ENCODE measurements around the gene MST1R.

DNA sequence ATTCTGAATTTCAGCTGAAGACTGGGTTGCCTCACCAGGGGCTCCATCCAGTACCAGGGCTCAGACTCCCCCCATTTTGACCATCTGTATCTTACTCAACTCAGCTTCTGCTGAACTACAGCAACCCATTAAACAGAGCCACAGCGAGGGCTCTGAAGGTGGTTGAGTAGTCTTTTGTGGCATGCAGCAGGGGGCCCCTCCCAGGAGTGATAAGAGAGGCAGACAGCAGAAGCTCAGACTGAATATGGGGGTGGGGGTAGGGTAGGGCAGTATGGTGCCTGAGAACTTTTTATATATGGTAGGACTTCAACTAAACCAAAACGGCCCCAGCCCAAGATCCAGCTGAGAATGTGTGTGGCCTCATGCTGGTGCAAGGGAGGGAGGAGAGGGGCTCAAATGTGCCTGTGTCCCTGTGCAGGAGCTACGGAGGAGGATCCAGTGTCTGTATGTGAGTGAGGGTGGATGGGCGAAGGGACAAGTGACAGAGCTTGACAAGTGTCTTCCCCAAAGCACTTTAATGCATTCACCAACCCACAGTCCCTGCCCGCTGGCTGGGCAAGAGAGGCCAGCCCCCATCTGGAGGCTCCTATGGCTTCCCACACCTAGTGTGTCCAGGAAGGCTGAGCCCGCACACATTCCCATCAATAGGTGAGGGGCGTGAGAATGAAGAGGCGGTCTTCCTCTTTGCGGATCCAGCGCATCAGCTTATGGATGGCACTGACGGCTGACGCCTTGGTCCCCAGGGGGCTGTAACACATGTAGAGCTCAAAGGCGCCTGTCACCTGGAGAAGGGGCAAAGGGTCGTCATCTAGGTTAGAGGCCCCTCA is 4.9 kb upstream of the MST1R start:
- TF ChIP-seq POLR2A (IDR thresholded peaks at IDR 0.05; ENCODE audit: low read depth, low read length) (no peak), EZH2 (IDR thresholded peaks at IDR 0.05; ENCODE audit: borderline replicate concordance, low read depth, low read length, severe bottlenecking) (no peak), MYC (IDR thresholded peaks at IDR 0.05; ENCODE audit: low read depth, low read length) (no peak), POLR2AphosphoS5 (IDR thresholded peaks at IDR 0.05; ENCODE audit: insufficient read depth, low read depth, low read length) (no peak), JUN (IDR thresholded peaks at IDR 0.05; ENCODE audit: borderline replicate concordance, insufficient read depth, insufficient read length, low read depth) (no peak), FOS (IDR thresholded peaks at IDR 0.05; ENCODE audit: borderline replicate concordance, insufficient read depth, low read length) (no peak), GATA2 (IDR thresholded peaks at IDR 0.05; ENCODE audit: insufficient read depth, insufficient read length, low read depth, low read length) (no peak)
- TF ChIP-seq, protein P1, sequence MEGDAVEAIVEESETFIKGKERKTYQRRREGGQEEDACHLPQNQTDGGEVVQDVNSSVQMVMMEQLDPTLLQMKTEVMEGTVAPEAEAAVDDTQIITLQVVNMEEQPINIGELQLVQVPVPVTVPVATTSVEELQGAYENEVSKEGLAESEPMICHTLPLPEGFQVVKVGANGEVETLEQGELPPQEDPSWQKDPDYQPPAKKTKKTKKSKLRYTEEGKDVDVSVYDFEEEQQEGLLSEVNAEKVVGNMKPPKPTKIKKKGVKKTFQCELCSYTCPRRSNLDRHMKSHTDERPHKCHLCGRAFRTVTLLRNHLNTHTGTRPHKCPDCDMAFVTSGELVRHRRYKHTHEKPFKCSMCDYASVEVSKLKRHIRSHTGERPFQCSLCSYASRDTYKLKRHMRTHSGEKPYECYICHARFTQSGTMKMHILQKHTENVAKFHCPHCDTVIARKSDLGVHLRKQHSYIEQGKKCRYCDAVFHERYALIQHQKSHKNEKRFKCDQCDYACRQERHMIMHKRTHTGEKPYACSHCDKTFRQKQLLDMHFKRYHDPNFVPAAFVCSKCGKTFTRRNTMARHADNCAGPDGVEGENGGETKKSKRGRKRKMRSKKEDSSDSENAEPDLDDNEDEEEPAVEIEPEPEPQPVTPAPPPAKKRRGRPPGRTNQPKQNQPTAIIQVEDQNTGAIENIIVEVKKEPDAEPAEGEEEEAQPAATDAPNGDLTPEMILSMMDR (IDR thresholded peaks at IDR 0.05; ENCODE audit: extremely low read depth in 1 of 2, insufficient read depth in 1 of 2, low read depth in 1 of 2, low read length in 2 of 2): no peak
- TF ChIP-seq, protein P2, sequence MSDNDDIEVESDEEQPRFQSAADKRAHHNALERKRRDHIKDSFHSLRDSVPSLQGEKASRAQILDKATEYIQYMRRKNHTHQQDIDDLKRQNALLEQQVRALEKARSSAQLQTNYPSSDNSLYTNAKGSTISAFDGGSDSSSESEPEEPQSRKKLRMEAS (IDR thresholded peaks at IDR 0.05; ENCODE audit: insufficient read depth, insufficient read length): no peak
